GM21447 (cell line): ENCODE results near the gene MCHR1.
"Not testable (repeated sequence)": the region's sequence is repeated elsewhere in the genome, so short reads cannot be mapped to it uniquely, and the experiment has no call there.

Source experiments
- ATAC-seq: cut with Tn5 transposase; IDR thresholded peaks from one replicate; pipeline ENCODE4 v1.9.1; 2021; ENCODE audit not compliant: unreplicated experiment

The MCHR1 gene

DNA sequence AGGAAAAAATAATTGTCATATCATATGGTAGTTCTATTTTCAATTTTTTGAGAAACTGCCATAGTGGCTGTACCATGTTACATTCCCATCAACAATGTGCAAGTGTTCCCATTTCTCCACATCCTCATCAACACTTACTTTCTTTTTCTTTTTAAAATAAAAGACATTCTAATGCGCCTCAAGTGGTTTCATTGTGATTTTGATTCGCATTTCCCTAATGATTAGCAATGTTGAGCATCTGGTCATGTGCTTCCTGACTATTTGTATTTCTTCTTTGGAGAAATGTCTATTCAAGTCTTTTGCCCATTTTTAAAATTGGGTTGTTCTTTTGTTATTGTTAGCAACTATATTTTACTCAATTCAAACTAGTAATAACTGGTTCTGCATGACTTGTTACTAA, 8.4 kb downstream of the MCHR1 start:
- ATAC-seq: no peak

DNA sequence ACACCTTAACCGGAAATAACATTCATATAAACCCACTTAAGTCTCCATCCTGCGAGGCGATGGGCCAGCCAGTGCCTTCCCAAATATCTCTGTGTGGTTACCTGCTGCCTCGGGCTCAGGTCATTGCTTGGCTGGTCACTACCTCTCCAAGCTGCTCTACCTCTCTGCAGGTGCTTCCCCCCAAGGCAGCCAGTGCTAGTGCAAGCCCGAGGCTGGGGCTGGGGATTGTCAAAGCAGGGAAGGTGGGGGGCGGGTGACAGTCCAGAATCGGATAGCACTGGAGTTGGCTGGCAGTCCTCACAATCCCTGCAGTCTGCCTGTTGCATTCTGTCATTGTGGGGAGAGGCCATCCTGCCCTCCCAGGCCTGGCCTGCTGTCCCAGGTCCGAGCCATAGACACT, 11.1 kb downstream of the MCHR1 start:
- no peak for ATAC-seq

GRCh38 chr22:40691532-40691931, 12.2 kb downstream of the MCHR1 start:
- ATAC-seq: no peak

DNA sequence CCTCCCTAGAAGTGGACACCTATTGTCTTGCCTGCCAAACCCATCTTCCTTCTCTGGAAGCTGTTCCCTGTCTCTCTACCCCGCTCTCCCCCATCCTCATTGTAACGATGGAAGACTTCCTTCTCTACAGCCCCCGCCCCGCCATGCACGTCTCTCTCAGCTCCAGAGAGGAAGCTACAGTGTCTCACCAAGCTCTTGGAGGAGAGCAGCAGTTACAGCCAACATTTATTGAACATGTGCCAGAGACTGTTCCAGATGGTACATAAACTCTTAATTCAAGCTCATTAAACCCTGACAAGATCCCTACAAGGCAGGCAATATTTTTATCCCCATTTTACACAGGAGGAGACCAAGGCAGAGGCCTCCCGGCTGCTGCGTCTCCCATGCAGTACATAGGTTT, 15.1 kb downstream of the MCHR1 start:
- ATAC-seq: no peak

- no peak for ATAC-seq
Measured at GRCh38 chr22:40701274-40701673, 22.0 kb downstream of the MCHR1 start.

DNA sequence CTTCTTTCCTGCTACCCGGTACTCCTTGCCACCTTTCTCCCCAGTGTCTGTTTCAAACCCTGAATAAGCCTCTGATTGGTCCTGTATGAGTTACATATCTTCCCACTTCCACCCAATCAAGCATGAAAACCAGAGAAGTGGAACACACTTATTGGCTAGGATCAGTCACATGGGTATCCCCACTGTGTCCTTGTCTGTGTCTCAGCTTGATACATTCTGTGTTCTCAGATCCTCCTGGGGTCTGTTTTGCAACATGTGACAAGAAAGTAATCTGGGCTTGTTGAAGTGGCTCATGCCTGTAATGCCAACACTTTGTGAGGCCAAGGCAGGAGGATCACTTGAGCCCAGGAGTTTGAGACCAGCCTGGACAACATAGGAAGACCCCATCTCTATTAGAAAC, 23.9 kb downstream of the MCHR1 start:
- no peak for ATAC-seq

DNA sequence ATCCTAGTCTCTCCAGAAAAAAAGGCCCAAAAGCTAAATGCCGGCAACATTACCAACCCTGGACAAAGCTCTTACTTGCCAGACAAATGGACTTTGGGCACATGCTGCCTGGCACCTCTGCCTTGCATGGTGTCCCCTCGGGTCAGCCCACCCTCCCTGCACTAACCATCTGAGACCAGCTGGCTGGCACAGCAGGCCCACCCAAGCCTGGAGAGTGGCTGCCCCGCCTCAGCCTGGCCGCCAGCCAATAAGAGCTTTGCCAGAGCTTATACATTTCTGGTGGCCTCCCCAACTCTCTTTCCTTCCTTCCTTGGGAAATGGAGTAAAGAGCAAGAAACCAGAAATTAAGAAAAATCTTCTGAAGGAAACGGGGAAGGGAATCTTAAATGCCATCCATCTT, 24.5 kb downstream of the MCHR1 start:
- ATAC-seq: no peak

DNA sequence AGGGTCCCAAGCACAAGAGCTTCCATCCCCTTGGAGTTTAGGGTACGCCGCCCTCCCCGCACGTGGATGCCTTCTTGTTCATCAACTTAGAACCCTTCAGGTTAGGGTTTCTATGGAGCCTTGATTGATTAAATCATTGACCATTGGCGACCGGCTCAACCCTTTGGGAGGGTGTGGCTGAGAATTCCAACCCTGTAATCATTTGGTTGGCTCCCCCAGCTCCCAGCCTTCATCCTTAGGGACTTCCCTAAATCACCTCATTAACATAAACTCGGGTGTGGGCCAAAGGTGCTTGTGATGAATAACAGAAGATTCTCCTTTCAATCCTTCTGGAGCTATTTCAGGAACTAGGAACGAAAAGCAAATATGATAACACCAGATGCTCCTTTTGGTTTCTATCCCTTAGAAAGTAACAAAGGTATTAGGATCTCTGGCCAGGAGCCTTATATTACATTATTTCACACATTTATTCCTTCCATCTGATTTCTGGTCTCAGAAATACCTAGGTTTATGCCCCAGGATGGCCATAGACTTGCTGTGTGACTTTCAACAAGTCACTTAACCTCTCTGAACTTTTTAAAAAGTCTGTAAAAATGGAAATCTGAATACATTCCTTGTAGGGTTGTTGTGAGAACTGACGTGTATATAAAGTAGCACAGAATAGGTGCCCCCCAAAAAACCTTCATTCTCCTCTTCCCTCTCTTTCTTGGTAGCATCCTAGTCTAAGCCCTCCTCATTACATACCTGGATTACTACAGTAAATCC, 26.8 kb downstream of the MCHR1 start:
- ATAC-seq: no peak

DNA sequence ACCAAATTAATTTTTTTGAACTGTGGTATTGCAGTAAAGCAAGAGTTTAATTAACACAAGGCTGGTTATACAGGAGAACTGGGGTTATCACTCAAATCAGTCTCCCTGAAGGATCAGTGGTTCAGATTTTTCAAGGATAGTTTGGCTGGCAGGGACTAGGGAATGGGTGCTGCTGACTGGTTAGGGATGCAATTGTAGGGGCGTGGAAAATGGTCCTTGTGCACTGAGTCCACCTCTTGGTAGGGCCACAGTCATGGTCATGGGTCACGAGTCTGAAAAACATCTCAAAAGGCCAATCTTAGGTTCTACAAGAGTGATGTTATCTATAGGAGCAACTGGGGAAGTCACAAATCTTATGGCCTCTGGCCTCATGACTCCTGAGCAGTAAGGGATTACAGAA, 27.9 kb downstream of the MCHR1 start:
- no peak for ATAC-seq

GRCh38 chr22:40708177-40708576, 28.9 kb downstream of the MCHR1 start:
- no peak for ATAC-seq

- ATAC-seq: no peak
Measured at GRCh38 chr22:40709752-40710413, 30.6 kb downstream of the MCHR1 start.

DNA sequence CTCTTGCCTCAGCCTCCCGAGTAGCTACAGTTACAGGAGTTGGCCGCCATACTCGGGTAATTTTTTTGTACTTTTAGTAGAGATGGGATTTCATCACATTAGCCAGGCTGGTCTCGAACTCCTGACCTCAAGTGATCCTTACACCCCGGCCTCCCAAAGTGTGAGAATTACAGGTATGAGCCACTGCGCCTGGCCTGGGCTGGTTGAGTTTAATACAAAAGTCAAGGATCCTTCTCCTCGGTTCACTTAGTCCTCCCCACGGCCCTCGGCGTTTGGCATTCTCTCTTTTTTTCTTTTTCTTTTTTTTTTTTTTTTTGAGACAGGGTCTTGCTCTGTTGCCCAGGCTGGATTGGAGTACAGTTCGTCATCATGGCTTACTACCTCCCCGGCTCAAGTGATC, 33.0 kb downstream of the MCHR1 start:
- no peak for ATAC-seq

DNA sequence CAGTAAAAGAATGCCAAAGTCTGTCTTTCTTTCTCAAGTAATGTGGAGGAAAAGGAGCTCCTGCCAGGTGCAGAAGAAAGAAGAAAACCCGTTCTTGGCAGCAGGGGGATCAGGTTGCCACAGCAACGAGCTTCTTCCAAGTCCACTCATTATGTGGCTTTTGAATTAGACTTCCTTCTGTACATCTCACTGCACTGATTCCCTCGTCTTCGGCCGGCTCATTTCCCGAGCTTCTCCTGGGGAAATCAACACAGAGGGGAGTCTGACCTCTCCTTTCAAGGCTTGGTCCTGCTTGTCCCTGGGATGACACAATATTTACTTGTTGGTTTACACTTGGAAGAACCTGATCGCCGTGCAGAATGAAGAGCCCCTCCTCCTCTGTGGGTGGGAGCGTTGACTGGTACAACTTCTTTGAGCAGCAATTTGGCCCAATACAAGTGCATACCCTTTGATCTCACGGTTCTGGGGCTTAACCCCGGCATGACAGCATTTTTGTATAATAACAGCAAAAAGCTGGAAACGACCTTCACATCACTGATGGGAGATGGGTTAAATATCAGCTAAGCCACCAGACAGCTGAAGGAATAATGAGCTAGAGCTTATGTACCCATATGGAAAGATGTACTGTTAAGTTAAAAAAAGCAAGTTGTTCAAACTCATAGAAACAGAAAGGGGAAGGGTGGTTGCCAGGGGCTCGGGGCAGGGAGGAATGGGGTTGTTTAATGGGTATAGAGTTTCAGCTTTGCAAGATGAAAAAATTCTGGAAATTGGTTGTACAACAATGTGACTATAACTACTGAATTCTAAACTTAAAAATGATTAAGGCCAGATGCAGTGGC, 35.4 kb downstream of the MCHR1 start:
- ATAC-seq: no peak

DNA sequence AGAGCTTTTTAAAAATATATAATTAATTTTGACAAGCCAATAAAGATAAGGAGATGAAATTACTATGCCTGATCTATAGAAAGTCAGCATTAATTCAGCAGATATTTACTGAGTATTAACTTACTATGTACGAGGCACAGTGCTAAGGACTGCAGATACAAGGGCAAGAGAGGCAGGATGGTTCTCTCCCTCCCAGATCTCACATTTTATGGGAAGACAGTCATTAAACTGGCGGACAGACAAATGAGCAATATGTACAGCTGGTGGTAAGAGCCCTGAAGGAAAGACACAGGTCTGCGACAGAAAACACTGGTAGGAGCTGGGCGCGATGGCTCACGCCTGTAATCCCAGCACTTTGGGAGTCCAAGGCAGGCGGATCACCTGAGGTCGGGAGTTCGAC, 36.8 kb downstream of the MCHR1 start:
- no peak for ATAC-seq

DNA sequence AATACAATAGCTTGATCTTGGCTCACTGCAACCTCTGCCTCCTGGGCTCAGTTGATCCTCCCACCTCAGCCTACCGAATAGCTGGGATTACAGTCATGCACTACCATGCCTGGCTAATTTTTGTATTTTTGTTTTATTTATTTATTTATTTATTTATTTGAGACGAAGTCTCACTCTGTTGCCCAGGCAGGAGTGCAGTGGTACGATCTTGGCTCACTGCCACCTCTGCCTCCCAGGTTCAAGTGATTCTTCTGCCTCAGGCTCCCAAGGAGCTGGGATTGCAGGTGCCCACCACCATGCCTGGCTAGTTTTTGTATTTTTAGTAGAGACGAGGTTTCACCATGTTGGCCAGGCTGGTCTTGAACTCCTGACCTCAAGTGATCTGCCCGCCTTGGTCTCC, 38.4 kb downstream of the MCHR1 start:
- ATAC-seq: not testable (repeated sequence)

DNA sequence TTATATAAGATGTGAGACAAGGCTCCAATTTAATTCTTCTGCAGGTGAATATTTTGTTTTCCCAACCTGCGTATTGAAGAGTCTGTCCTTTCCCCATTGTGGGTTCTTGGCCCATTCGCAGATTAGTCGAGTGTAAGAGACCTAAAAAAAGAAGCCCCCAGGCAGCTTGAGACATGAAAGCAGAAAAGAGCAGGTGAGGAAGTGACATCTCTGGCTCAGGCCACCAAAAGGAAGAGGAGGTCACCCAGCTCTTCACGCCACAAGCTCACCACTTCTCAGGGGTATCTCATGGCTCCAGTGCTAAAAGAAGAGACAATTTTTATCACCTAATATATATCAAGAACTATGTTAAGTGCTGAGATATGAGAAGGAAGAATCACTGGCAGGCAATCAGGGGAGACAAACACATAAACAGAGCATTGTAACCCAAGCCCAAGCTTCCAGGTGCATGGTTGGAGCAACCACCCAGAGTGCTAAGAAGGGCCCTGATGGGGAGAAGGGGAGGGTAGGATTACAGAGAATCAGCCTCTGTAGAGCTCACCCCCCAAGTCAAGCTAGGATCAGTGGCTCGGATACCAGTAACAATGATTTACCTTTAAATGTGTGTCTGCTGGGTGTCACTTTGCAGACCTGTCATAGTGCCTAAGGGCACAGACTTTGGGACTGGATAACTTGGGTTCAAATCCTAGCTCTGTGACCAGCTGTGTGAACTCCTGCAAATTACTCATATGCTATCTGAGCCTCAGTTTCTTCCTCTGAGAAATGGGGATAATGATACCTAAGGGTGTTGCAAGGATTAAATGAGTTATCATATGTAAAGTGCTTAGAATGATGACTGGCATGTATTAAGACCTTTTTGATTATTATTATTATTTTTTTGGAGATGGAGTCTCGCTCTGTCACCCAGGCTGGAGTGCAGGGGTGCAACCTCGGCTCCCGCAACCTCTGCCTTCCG, 39.2 kb downstream of the MCHR1 start:
- no peak for ATAC-seq

GRCh38 chr22:40719599-40719998, 40.3 kb downstream of the MCHR1 start:
- ATAC-seq: no peak

GRCh38 chr22:40720156-40720537, 40.9 kb downstream of the MCHR1 start:
- not testable (repeated sequence) for ATAC-seq

DNA sequence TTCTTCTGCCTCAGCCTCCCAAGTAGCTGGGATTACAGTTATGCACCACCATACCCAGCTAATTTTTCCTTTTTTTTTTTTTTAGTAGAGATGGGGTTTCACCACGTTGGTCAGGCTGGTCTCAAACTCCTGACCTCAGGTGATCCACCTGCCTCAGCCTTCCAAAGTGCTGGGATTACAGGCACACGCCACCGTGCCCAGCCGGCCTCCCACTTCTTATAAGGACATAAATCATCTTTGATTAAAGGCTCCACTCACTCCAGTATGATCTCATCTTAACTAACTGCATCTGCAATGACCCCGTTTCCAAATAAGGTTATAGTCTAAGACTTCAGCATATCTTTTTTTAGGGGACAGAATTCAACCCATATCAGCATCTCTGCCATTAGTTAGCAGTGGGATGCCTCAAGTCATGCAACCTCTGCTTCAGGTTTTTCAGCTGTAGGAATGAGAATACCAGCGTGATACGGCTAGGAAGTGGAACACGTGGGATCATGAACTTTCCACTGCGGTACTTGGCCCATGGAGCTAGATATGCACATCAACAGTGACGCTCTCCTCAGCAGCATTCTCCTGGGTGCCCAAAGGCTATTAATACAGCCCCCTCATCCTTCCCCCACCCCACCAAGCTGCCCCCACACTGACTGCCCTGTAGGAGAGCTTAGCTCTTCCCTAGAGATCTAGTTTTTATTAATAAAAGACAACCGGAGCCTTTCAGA, 41.4 kb downstream of the MCHR1 start:
- no peak for ATAC-seq

- no peak for ATAC-seq
Measured at GRCh38 chr22:40721266-40721665, 42.0 kb downstream of the MCHR1 start.
